ENCODE measurements around the gene DNAL1.

- TF ChIP-seq POLR2AphosphoS5 (IDR thresholded peaks at IDR 0.05) (no peak), CTCF (IDR thresholded peaks at IDR 0.05) (no peak), POLR2A (IDR thresholded peaks at IDR 0.05) (no peak)
Observed at GRCh38 chr14:73655851-73656250, 11.1 kb downstream of the DNAL1 start.
